Measurements from ENCODE around the gene MATR3. TPM values are rescaled to one million over a fixed set of nuclear protein-coding genes. Genes with fewer than 3 reads are reported as not detected.
A peak's percentile ranks its signal among the peaks of the same experiment; 100 is the strongest.

The MATR3 gene
- polyA plus RNA-seq (ENCODE audit: insufficient read length in 3 of 3): 100 to 1,000 TPM; 576 to 652 (median 629) TPM
- long read RNA-seq, donor 1, full-length matches to known transcripts: 29 of 377 reads
- long read RNA-seq, donor 1, partial matches to known transcripts: 342 of 377 reads
- long read RNA-seq, donor 1, other reads (novel, unspliced or antisense): 6 of 377 reads
- long read RNA-seq, donor 2, full-length matches to known transcripts: 47 of 457 reads
- long read RNA-seq, donor 2, partial matches to known transcripts: 405 of 457 reads
- long read RNA-seq, donor 2, other reads (novel, unspliced or antisense): 5 of 457 reads
- long read RNA-seq, donor 3, full-length matches to known transcripts: 36 of 288 reads
- long read RNA-seq, donor 3, partial matches to known transcripts: 252 of 288 reads
- long read RNA-seq, donor 3, other reads (novel, unspliced or antisense): 0 of 288 reads
- long read RNA-seq, donor 4, full-length matches to known transcripts: 41 of 345 reads
- long read RNA-seq, donor 4, partial matches to known transcripts: 304 of 345 reads
- long read RNA-seq, donor 4, other reads (novel, unspliced or antisense): 0 of 345 reads
- long read RNA-seq, donor 5, full-length matches to known transcripts: 29 of 153 reads
- long read RNA-seq, donor 5, partial matches to known transcripts: 119 of 153 reads
- long read RNA-seq, donor 5, other reads (novel, unspliced or antisense): 5 of 153 reads
- long read RNA-seq, donor 6, full-length matches to known transcripts: 34 of 325 reads
- long read RNA-seq, donor 6, partial matches to known transcripts: 286 of 325 reads
- long read RNA-seq, donor 6, other reads (novel, unspliced or antisense): 5 of 325 reads
- long read RNA-seq, donor 7, full-length matches to known transcripts: 37 of 333 reads
- long read RNA-seq, donor 7, partial matches to known transcripts: 289 of 333 reads
- long read RNA-seq, donor 7, other reads (novel, unspliced or antisense): 7 of 333 reads
- long read RNA-seq, donor 8, full-length matches to known transcripts: 19 of 166 reads
- long read RNA-seq, donor 8, partial matches to known transcripts: 147 of 166 reads
- long read RNA-seq, donor 8, other reads (novel, unspliced or antisense): 0 of 166 reads
- long read RNA-seq, donor 9, full-length matches to known transcripts: 51 of 444 reads
- long read RNA-seq, donor 9, partial matches to known transcripts: 393 of 444 reads
- long read RNA-seq, donor 9, other reads (novel, unspliced or antisense): 0 of 444 reads
- long read RNA-seq, donor 10, full-length matches to known transcripts: 26 of 353 reads
- long read RNA-seq, donor 10, partial matches to known transcripts: 327 of 353 reads
- long read RNA-seq, donor 10, other reads (novel, unspliced or antisense): 0 of 353 reads
- long read RNA-seq, donor 11, full-length matches to known transcripts: 24 of 193 reads
- long read RNA-seq, donor 11, partial matches to known transcripts: 169 of 193 reads
- long read RNA-seq, donor 11, other reads (novel, unspliced or antisense): 0 of 193 reads
- long read RNA-seq, donor 12, full-length matches to known transcripts: 60 of 646 reads
- long read RNA-seq, donor 12, partial matches to known transcripts: 586 of 646 reads
- long read RNA-seq, donor 12, other reads (novel, unspliced or antisense): 0 of 646 reads
- long read RNA-seq, donor 13, full-length matches to known transcripts: 13 of 204 reads
- long read RNA-seq, donor 13, partial matches to known transcripts: 191 of 204 reads
- long read RNA-seq, donor 13, other reads (novel, unspliced or antisense): 0 of 204 reads
- long read RNA-seq, donor 14, full-length matches to known transcripts: 48 of 569 reads
- long read RNA-seq, donor 14, partial matches to known transcripts: 521 of 569 reads
- long read RNA-seq, donor 14, other reads (novel, unspliced or antisense): 0 of 569 reads
- long read RNA-seq, donor 15, full-length matches to known transcripts: 41 of 272 reads
- long read RNA-seq, donor 15, partial matches to known transcripts: 231 of 272 reads
- long read RNA-seq, donor 15, other reads (novel, unspliced or antisense): 0 of 272 reads
- long read RNA-seq, donor 16, full-length matches to known transcripts: 40 of 422 reads
- long read RNA-seq, donor 16, partial matches to known transcripts: 375 of 422 reads
- long read RNA-seq, donor 16, other reads (novel, unspliced or antisense): 7 of 422 reads

GRCh38 chr5:139293507-139294373 is at the start of gene MATR3:
MATR3 (plus strand) TSS chr5:139293740; CDS start chr5:139307416, 13,676 bp downstream.
- DNase-seq: peak; percentile 95

- DNase-seq: no peak
Observed at GRCh38 chr5:139245637-139246339, 47.8 kb upstream of the MATR3 start.

DNA sequence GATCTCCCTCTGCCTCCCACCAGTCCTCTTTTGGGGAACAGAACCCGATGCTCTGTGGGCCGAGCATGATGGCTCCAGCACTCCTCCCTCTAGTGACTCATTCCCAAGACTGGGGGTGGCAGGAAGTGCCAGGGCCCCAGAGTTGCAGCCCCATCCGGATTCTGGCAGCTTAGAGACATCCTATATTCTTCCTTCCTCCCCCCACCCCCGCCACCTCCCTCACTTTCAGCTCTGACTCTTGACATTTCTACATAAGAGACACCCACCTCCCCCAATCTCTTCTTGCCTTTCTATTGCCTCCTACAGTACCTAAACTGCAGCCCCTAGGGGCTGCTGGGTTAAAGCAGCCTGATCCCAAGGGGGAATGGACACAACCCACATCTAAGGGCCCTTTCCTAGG is 47.1 kb upstream of the MATR3 start:
- DNase-seq: no peak

DNA sequence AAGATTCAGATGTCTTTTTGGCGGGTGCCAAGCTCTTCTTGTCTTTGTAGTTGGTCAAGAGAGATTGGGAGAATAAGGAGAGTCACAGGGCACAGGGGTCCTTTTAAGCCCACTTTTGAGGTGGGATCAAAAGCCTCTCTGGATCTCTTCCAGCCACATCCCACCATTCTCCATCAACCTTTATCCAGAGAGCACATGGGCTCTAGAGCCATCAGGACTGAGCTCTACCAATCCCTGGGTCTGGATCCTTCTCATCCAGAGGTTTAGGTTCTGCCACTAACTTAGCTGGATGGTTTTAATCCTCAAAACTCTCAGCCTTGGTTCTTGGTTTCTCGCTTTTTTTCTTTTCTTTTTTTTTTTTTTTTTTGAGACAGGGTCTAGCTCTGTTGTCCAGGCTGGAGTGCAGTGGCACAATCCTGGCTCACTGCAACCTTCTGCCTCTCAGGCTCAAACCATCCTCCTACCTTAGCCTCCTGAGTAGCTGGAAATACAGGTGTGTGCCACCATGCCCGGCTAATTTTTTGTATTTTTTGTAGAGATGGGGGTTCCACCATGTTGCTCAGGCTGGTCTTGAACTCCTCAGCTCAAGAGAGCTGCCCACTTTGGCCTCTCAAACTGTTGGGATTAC is 44.6 kb upstream of the MATR3 start:
- DNase-seq: no peak

DNA sequence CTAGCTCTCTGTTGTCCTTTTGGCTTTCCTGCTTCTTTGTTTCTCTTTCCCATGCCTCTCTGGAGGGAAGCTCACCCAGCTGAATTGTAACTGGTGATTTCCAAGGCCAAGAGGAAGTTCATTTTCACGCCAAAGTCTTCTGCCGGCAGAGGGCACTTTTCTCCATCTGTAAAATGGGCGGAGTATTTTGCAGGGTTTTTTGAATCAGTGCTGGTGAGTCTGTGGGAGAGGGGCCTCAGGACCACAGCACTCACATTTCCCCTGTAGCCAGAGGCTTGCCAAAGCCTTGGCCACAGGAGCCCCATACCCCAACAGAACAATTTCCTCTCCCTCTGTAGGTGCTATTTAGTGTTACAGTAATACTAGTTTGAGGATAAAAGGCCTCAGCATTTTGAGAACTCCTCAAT is 42.3 kb upstream of the MATR3 start:
- DNase-seq: no peak

- no peak for DNase-seq
Observed at GRCh38 chr5:139251695-139252288, 41.7 kb upstream of the MATR3 start.

- DNase-seq: no peak
Observed at GRCh38 chr5:139253115-139253514, 40.4 kb upstream of the MATR3 start.

DNA sequence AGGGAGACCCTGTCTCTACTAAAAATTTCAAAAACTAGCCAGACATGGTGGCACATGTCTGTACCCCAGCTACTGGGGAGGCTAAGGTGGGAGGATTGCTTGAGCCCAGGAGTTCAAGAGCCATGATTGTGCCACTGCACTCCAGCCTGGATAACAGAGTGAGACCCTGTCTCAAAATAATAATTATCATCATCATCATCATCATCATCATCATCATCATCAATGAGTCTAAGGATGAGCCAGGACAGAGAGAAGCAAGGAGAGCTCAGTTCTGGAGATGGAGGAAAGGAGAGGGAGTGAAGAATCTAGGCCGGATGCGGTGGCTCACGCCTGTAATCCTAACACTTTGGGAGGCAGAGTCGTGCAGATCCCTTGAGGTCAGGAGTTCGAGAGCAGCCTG is 36.7 kb upstream of the MATR3 start:
- DNase-seq: no peak

DNA sequence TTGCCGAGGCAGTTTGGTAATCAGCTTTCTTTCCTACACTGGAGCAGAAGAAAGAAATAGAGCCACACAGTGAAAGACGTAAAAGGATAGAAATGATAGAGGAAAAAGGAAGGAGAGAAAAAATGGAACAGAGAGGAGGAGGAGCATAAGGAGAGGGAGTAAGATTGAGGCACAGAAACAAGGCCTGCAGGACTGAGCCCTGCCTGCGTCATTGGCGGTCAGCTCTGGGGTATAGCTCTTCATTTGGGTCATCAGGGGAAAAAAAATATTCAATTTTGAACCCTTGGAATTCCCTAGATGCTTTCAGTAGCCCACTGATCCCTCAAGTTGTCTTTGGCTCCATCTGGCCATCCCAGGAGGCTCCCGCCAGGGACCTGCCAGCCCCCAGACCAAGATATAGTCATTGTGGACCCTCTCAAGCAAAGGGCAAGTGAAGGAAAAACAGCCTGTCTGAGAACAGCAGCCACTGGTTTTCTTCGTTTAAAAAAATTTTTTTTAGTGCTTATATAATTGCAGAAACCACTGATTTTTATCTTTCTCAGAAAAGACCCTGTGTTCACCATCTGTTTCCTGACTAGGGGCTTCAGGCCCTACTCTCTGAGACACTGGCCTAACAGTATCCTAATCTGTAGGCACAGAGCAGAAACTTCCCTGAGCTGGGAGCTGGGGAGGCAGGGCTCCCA is 31.3 kb upstream of the MATR3 start:
- no peak for DNase-seq

GRCh38 chr5:139262742-139263445 is 30.6 kb upstream of the MATR3 start:
- DNase-seq: peak; percentile 90

DNA sequence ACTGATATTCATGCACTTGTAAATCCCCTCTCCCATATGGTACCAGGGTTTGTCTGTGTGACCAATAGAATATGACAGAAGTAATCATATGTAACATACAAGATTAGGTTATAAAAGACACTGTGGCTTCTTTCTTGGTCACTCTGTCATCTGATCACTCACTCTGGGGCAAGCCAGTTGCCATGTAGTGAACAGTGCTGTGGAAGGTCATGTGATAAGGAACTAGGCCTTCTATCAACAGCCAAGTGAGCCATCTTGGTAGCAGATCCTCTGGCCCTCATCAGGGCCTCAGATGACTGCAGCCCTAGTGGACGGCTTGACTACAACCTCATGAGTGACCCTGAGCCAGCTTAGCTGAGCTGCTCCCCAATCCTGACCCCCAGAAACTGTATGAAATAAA is 30.0 kb upstream of the MATR3 start:
- no peak for DNase-seq

GRCh38 chr5:139263946-139264345 is 29.6 kb upstream of the MATR3 start:
- no peak for DNase-seq

- no peak for DNase-seq
Observed at GRCh38 chr5:139265001-139265400, 28.5 kb upstream of the MATR3 start.

GRCh38 chr5:139266236-139266635 is 27.3 kb upstream of the MATR3 start:
- DNase-seq: no peak

DNA sequence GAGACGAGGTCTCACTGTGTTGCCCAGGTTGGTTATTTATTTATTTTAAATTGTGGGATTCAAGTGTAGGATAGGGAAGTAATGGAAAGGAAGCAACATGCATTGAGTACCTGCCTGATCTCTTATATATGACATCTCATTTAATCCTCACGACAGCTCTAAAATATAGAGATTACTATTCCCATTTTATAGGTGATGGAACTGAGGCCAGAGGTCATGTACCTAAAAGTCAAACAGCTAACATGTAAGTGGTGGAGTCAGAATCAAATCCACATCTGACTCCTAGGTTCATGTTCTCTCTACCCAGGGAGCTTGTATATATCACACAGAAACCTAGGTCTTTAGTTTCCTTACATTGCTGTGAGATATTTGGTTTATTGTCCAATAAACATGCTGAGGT is 26.1 kb upstream of the MATR3 start:
- DNase-seq: no peak
